ENCODE results near the gene SMCO1. TPM values are rescaled to one million over a fixed set of nuclear protein-coding genes. Genes with fewer than 3 reads are reported as not detected.
"Not testable (repeated sequence)": the region's sequence is repeated elsewhere in the genome, so short reads cannot be mapped to it uniquely, and the experiment has no call there.

Gene SMCO1, protein sequence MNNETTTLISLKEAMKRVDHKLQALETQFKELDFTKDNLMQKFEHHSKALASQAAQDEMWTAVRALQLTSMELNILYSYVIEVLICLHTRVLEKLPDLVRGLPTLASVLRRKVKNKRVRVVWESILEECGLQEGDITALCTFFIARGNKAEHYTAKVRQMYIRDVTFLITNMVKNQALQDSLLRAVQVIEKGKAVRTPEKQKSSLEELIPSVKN
- total RNA-seq, result not detected

DNA sequence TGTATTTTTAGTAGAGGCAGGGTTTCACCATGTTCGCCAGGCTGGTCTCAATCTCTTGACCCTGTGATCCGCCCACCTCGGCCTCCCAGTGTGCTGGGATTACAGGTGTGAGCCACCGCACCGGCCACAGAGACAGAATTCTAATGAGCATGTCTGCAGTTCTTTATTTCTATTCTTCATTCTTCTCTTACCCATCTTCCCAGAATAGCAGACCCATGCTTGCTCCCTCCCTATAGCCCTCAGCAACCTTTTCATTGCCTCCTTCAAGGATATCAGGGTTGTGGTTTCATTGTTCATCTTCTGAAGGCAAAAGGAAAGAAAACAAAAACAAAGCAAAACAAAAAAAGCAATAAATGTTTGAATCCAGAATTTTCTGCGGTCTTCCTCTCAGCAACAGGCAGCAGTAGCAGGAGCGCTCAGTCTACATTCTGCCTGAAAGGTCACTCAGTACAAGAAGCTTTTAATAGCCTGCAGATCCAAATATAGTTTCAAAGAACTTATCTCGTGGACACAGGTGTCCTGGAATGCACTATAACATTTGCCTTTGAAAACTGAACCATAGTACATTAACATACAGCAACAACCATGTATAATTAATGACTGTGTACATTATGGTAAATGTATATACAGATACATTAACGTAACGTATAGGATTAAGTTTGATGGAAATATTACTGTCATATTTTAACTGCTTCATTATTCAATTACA, at the start of gene SMCO1:
Gene SMCO1 (minus strand): TSS at position 434 of the 709 bp plus-strand sequence. CDS start 137 bp downstream, at position 297.
- no peaks in the 10 kb centered on the region for H3K27me3 Mint-ChIP-seq
- H3K4me1 Mint-ChIP-seq, result peaks cover 9% of the 10 kb centered on the region
- H3K9me3 Mint-ChIP-seq, result peaks cover under 1% of the 10 kb centered on the region

DNA sequence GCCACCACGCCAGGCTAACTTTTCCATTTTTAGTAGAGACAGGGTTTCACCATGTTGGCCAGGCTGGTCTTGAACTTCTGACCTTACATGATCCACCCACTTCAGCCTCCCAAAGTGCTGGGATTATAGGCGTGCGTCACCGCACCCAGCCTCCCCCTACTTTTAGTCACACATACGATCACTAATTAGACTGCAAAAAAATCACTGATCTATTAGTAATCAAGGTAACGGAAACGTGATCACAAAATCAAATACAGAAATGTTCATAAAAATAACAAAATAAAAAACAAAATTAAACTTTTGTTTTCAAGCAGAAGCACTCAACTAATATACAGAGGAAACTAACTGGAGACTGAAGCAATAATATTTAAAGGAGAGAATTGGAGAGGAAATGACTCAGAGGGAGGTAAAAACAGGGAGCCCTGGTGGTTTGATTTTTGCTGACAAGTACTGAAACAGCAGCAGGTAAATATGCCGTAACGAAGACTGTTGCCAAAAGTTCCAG, 48.6 kb upstream of the SMCO1 start:
- no peaks in the 10 kb centered on the region for H3K9me3 Mint-ChIP-seq
- H3K27me3 Mint-ChIP-seq, result no peaks in the 10 kb centered on the region
- H3K36me3 Mint-ChIP-seq (ENCODE audit: low read depth), result peaks cover 55% of the 10 kb centered on the region
- ATAC-seq (replicated peaks), result peak; percentile 60
- H3K4me1 Mint-ChIP-seq, result peaks cover 33% of the 10 kb centered on the region
- peak overlapping the region; percentile 76 for H3K4me3 Mint-ChIP-seq
- peak overlapping the region; percentile 85 for H3K27ac Mint-ChIP-seq

More for the DNA sequence above, at the start of gene SMCO1:
- Mint-ChIP-seq H3K4me3 (peak within 1 kb of the TSS; percentile 1), H3K36me3 (ENCODE audit: low read depth) (no peaks in the 10 kb centered on the region), H3K27ac (peak within 1 kb of the TSS; percentile 1)
- ATAC-seq (replicated peaks), result no peak

DNA sequence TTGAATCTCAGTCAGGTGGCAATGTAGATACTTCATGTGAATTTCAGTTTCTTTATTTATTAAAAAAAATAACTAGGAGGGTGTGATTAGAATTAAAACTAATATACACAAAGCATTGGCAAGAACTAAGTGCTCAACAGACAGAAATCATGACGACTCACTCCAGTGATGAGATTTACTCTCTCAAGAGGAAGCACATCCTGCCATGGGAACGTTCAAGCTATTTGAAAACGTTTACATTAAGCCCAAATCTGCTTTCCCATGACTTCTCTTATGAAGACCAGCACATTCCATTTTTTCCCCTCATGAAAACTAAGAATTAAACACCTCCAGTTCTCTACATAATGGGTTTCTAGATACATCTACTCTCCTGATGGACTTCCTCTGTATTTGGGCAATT, 44.7 kb upstream of the SMCO1 start:
- no peaks in the 10 kb centered on the region for H3K9me3 Mint-ChIP-seq
- no peak for ATAC-seq (replicated peaks)
- no peak overlapping the region for H3K27ac Mint-ChIP-seq
- peaks cover 47% of the 10 kb centered on the region for H3K36me3 Mint-ChIP-seq (ENCODE audit: low read depth)
- peaks cover 30% of the 10 kb centered on the region for H3K4me1 Mint-ChIP-seq
- no peaks in the 10 kb centered on the region for H3K27me3 Mint-ChIP-seq
- H3K4me3 Mint-ChIP-seq, result no peak overlapping the region

DNA sequence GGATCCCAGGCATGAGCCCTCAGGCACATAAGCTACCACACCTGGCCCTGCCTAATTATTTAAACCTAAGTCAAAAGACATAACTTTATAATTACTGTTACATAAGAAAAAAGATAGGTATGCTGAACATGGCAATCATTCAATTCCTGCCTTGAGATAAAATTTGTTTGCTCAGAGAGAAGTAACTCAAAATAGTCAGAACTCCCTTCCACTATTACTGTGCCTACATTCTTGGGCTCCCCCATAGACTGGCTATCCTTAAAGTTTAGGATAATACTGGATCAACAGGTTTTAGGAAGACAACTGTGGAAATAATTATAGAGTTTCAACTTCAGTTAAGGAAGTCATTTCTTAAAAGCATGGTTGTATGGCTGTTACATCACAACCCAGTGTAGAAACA, 43.3 kb upstream of the SMCO1 start:
- ATAC-seq (replicated peaks), result no peak
- H3K27ac Mint-ChIP-seq, result peak overlapping the region; percentile 25
- H3K4me3 Mint-ChIP-seq, result no peak overlapping the region
- H3K36me3 Mint-ChIP-seq (ENCODE audit: low read depth), result peaks cover 55% of the 10 kb centered on the region
- H3K4me1 Mint-ChIP-seq, result peaks cover 22% of the 10 kb centered on the region
- H3K27me3 Mint-ChIP-seq, result no peaks in the 10 kb centered on the region
- H3K9me3 Mint-ChIP-seq, result no peaks in the 10 kb centered on the region

DNA sequence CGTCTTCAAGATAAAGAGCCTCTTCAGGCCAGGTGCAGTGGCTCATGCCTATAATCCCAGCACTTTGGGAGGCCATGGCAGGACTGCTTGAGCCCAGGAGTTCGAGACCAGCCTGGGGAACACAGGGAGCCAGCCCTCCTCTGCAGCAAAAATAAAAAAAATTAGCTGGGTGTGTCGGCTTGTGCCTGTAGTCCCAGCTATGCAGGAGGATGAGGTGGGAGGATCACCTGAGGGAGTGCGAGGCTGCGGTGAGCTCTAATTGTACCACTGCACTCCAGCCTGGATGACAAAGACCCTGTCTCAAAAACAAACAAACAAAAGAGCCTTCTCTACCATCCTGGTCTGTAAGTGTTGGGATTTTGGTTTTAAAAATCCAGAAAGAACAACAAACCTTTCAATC, 42.1 kb upstream of the SMCO1 start:
- Mint-ChIP-seq H3K4me3 (peak overlapping the region; percentile 48), H3K27me3 (no peaks in the 10 kb centered on the region), H3K4me1 (peaks cover 16% of the 10 kb centered on the region), H3K27ac (peak overlapping the region; percentile 86), H3K36me3 (ENCODE audit: low read depth) (peaks cover 50% of the 10 kb centered on the region), H3K9me3 (no peaks in the 10 kb centered on the region)
- peak; percentile 11 for ATAC-seq (replicated peaks)

DNA sequence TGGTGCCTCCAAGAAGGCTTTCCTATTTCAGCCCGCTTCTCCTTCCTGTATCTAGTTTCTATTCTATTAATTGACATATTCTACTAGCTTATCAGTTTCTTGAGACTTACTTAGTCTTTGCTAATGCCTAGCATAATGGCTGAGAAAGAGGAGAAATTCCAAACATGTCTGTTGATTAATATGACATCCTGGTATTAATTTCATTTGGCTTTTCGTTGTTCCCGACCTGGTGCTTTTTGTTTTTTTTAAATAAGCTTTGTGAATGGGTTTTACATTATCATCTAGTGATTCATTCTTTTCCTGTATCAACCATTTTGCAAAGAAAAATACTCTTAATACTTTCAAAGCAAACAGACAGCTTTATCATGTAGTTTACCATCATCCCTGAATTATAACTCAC, 40.1 kb upstream of the SMCO1 start:
- Mint-ChIP-seq H3K27ac (no peak overlapping the region), H3K9me3 (no peaks in the 10 kb centered on the region), H3K4me1 (peaks cover 14% of the 10 kb centered on the region), H3K4me3 (no peak overlapping the region), H3K27me3 (no peaks in the 10 kb centered on the region), H3K36me3 (ENCODE audit: low read depth) (peaks cover 38% of the 10 kb centered on the region)
- ATAC-seq (replicated peaks), result no peak

DNA sequence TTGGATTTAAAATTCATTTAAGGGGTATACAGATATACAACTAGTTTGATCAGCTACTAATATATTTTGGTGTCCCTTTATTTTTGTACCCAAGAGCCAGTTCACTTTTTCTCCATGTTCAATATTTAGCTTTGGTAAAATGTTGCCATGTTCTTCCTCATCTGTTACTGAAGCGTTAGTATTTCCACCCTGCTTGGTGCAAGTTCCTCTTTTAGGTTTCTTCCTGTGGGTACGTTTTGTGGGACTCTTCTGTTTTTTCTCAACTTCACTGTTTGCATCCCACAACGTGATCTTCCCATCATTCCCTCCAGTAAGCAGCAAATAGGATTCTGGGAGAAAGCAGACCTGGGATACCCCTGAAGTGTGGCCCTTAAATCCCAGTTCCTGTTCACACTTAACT, 39.1 kb upstream of the SMCO1 start:
- Mint-ChIP-seq H3K4me3 (no peak overlapping the region), H3K9me3 (no peaks in the 10 kb centered on the region), H3K27ac (no peak overlapping the region), H3K27me3 (no peaks in the 10 kb centered on the region), H3K4me1 (peaks cover 9% of the 10 kb centered on the region), H3K36me3 (ENCODE audit: low read depth) (peaks cover 32% of the 10 kb centered on the region)
- ATAC-seq (replicated peaks), result no peak

DNA sequence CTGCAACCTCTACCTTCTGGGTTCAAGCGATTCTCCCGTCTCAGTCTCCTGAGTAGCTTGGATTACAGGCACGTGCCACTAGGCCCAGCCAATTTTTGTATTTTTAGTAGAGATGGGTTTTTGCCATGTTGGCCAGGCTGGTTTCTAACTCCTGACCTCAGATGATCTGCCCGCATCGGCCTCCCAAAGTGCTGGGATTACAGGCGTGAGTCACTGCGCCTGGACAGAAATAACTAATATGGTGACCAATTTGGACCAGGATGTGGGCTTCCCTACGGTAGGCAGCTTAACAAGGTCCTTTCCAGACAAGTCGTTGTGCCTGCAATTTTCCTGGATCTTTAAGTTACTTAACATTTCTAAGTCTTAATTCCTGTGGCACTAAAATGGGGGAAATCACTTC, 38.4 kb upstream of the SMCO1 start:
- Mint-ChIP-seq H3K4me3 (no peak overlapping the region), H3K36me3 (ENCODE audit: low read depth) (peaks cover 27% of the 10 kb centered on the region)
- ATAC-seq (replicated peaks), result no peak

DNA sequence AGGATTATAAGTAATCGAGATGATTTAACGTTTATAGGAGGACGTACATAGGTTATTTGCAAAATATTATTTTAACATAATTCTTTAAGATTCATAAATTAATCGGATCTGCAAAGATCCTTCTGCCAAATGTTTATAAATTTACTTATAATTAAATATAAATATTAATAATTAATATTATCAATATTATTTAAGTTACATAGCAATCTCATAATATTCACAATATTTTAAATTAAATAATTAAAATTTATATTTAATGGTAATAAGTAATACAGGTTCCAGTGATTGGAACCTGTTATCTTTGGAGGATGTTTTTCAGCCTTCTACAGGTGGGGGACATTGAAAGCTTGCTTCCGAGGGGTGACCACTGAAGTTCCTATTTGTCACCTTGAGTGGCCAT, 37.1 kb upstream of the SMCO1 start:
- Mint-ChIP-seq H3K27me3 (no peaks in the 10 kb centered on the region), H3K4me1 (peaks cover 5% of the 10 kb centered on the region), H3K36me3 (ENCODE audit: low read depth) (peaks cover 27% of the 10 kb centered on the region), H3K27ac (no peak overlapping the region), H3K4me3 (no peak overlapping the region), H3K9me3 (peaks cover 3% of the 10 kb centered on the region)
- ATAC-seq (replicated peaks), result no peak

More for the DNA sequence above, 38.4 kb upstream of the SMCO1 start:
- no peak overlapping the region for H3K27ac Mint-ChIP-seq
- peaks cover 5% of the 10 kb centered on the region for H3K4me1 Mint-ChIP-seq
- H3K27me3 Mint-ChIP-seq, result no peaks in the 10 kb centered on the region
- no peaks in the 10 kb centered on the region for H3K9me3 Mint-ChIP-seq

DNA sequence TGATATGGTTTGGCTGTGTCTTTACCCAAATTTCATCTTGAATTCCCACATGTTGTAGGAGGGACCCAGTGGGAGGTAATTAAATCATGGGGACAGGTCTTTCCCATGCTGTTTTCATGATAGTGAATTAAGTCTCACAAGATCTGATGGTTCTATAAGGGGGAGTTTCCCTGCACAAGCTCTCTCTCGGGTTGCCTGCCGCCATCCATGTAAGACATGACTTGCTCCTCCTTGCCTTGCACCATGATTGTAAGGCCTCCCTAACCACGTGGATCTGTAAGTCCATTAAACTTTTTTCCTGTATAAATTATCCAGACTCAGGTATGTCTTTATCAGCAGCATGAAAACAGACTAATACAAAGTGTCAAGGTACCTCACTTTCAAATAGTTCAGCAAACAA, 35.0 kb upstream of the SMCO1 start:
- not testable (repeated sequence) for H3K4me1 Mint-ChIP-seq; ATAC-seq (replicated peaks); H3K27ac Mint-ChIP-seq; H3K4me3 Mint-ChIP-seq; H3K27me3 Mint-ChIP-seq; H3K9me3 Mint-ChIP-seq
- peaks cover 18% of the 10 kb centered on the region for H3K36me3 Mint-ChIP-seq (ENCODE audit: low read depth)

DNA sequence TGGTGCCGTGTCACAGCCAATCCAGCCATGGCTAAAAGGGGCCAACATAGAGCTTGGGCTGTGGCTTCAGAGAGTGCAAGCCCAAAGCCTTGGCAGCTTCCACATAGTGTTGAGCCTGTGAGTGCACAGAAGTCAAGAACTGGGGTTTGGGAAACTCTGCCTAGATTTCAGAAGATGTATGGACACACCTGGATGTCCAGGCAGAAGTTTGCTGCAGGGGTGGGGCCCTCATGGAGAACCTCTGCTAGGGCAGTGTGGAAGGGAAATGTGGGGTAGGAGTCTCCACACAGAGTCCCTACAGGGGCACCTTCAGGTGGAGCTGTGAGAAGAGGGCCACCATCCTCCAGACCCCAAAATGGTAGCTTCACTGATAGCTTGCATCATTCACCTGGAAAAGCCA, 34.2 kb upstream of the SMCO1 start:
- not testable (repeated sequence) for H3K27me3 Mint-ChIP-seq; H3K4me1 Mint-ChIP-seq; ATAC-seq (replicated peaks); H3K27ac Mint-ChIP-seq; H3K36me3 Mint-ChIP-seq (ENCODE audit: low read depth); H3K4me3 Mint-ChIP-seq; H3K9me3 Mint-ChIP-seq

DNA sequence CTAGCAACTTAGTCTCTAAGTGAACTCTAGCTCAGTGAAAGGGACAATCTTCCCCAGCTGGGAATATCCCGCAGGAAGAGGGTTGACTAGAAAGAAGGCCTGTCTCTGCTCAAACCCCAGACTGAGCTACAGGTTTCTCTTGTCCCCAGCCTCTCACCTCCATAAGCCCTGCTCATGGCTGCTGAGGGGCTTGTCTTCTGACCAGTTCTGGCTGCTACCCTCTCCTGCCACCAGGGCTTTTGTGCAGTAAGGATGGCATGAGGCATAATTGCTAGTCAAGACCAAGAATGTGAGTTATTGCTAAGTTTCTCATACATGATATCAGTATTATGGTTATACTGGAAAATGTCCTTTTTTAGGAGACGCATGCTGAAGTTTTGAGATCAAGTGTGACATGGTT, 31.9 kb upstream of the SMCO1 start:
- H3K27ac Mint-ChIP-seq, result no peak overlapping the region
- H3K9me3 Mint-ChIP-seq, result peaks cover 3% of the 10 kb centered on the region
- no peaks in the 10 kb centered on the region for H3K27me3 Mint-ChIP-seq
- ATAC-seq (replicated peaks), result no peak
- no peaks in the 10 kb centered on the region for H3K4me1 Mint-ChIP-seq
- H3K4me3 Mint-ChIP-seq, result no peak overlapping the region
- no peaks in the 10 kb centered on the region for H3K36me3 Mint-ChIP-seq (ENCODE audit: low read depth)

DNA sequence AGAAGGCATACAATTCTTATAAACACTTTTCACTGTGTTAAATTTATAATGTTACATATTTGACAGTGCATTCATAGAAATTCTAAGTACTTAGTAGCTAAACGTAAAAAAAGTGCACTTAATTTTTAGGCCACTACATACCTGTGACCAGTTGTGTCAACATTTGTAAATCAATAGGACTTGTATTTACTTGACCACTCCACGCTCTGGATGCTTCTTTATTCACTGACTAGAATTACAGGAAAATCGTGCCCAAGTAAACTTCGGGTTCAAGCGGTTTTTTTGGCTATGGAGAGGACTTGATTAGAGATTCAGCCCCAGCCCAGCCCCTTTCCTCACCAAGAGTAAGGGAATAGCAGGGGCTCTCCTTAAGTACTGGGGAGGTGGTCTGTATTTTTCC, 31.4 kb upstream of the SMCO1 start:
- no peaks in the 10 kb centered on the region for H3K36me3 Mint-ChIP-seq (ENCODE audit: low read depth)
- H3K4me3 Mint-ChIP-seq, result no peak overlapping the region
- no peaks in the 10 kb centered on the region for H3K27me3 Mint-ChIP-seq
- peaks cover 3% of the 10 kb centered on the region for H3K9me3 Mint-ChIP-seq
- no peak overlapping the region for H3K27ac Mint-ChIP-seq
- ATAC-seq (replicated peaks), result no peak
- H3K4me1 Mint-ChIP-seq, result no peaks in the 10 kb centered on the region

DNA sequence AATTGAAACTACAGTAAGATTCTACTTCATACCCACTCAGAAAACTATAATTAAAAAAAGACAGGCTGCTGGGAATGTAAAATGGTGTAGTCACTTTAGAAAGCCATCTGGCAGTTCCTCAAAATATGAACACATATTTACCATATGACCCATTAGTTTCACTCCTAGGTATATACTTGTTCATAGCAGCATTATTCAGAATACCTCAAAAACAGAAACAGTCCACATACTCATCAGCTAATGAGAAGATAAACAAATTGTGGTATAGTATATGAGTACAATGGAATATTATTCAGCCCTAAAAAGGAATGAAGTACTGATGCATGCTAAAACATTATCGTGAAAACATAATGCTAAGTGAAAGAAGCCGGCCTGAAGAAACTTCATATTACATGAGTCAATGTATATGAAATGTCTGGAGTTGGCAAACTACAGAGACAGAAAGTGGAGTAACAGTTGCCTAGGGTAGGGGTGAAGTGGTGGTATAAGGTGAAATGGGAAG, 29.4 kb upstream of the SMCO1 start:
- no peak overlapping the region for H3K4me3 Mint-ChIP-seq
- peaks cover 3% of the 10 kb centered on the region for H3K9me3 Mint-ChIP-seq
- no peaks in the 10 kb centered on the region for H3K27me3 Mint-ChIP-seq
- no peaks in the 10 kb centered on the region for H3K36me3 Mint-ChIP-seq (ENCODE audit: low read depth)
- no peaks in the 10 kb centered on the region for H3K4me1 Mint-ChIP-seq
- H3K27ac Mint-ChIP-seq, result no peak overlapping the region
- peak; percentile 86 for ATAC-seq (replicated peaks)

Measured in activated T-helper 17 cell treated with anti-CD3 and anti-CD28 coated beads, Interleukin-2, amount 50 U/mL, for 72 hours (primary cell).